ENCODE measurements around the gene KCNK7.
A peak's percentile ranks its signal among the peaks of the same experiment; 100 is the strongest.

The KCNK7 gene

DNA sequence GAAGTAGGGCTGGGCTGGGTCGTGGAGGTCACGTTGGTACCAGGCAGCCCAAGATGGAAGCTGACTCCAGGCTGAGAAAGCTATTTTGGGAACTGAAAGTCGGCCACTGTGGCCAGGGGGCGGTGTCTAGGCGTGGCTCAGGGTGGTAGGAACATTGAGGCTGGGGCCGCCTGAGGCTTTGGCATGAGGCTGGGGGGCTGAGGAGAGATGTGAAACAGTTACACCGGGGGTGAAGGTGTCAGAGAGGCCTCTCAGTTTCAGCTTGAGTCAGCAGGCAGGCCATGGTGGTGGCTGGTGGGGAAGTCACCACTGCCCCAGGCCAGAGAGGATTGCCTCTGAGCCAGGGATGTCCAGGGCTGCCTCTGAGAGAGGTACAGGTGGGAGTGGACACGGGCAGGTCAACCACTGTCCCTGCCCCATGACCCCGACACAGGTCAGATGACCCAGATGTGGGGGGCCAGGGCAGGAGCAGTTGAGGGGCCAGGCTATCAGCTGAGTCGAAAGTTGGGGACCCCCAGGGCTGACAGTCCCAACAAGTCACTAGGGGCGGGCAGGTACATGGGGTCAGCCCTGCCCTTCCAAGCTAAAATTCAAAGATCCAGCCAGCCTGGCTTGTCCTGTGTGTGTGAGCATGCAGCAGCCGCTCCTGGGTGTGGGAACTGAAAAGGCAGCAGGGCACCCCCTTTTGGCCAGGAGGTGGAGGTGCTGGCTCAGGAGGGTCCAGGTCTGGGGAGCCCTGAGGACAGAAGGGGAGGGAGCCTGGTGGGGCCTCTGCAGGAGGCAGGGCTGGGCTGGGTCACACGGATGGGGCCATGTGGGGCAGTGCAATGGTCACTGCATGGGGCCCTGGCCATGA is 7.2 kb downstream of the KCNK7 start:
- no peak for DNase-seq (ENCODE audit: low read depth in 2 of 2)

DNA sequence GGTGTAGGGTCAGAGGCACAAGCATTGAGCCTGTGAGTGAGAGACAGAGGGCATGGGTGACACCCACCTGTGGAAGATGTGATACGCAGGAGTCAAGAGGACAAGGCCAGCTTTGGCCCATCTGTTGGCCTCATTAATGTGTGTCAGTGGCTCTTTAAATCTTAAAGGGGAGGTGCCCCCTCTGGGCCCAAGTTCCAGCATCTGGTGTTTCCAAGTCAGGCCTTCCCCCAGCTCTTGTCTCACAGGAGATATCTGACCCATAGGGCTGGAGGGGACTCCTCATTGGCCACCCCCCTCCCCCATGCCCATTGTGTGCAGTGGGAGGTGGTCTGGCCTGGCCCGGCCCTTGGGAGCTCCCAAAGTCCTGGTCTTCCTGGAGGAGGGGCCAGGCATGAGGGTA is 8.9 kb downstream of the KCNK7 start:
- no peak for DNase-seq (ENCODE audit: low read depth in 2 of 2)

DNA sequence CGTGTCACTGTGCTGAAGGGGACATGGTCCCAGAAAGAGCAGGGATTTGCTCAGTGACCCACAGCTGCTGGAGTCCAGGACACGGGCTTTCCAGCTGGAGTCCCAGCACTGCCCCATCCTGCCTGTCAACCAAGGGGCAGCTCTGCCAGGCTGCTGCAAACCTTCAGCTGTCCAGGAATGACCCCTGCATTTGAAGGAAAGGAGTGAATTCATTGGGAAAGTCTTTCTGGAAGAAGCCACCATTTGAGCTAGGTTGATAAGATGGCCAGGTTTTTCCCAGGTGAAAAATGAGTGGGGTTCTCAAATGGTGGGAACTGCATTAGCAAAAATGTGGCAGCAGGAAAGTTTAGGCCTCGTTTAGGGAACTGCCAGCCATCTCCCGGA is 9.4 kb downstream of the KCNK7 start:
- no peak for DNase-seq (ENCODE audit: low read depth in 2 of 2)

DNA sequence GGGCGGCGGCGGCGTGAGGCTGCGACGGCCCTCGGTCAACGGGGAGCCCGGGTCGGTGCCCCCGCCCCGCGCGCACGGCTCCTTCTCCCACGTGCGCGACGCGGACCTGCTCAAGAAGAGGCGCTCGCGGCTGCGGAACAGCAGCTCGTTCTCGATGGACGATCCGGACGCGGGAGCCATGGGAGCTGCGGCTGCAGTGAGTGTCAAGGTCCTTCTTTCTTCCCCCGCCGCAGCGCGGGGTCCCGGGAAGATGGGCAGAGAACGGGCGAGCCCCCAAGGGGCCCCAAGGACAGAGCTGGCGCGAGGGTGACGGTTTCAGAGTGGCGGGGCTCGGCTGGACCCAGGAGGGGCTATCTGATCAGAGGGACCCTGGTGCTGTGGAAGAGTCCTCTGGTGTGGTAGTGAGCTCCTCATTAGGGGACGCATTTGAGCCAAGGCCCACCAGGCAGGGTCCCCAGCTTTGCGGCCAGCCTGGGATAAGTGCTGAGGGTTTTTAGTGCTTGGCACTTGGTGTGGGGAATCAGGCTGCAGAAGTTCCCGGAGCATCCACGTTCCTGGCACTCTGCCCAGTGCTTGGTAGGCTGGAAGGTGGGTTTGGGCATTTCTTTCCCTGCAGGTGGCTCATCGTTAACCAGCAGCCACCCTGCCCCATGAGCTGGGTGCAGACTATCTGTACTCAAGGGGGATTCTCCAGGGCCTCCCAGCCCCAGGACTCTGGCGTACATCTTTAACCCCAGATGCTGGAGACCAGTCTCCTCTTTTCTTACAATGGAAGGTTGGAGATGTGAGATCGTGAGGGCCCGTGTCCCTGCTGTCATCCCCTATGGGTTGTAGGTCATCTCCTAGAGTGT is 10.0 kb downstream of the KCNK7 start:
- DNase-seq (ENCODE audit: low read depth in 2 of 2), result no peak

DNA sequence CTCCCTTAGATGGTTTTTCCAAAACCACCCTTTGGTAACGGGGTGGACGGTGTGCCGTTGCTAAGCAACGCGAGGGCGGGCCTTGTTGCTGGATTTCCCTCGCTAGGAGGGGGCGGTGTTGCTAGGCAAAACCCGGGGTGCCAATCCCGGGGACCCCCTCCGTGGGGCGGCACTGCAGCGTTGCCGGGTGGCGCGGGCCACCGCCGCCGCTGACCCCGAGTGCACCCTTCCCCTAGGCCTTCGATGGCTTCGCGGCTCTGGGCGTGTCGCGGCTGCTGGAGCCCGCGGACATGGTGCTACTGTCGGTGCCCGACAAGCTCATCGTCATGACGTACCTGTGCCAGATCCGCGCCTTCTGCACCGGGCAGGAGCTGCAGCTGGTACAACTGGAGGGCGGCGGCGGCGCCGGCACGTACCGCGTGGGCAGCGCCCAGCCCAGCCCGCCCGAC is 10.9 kb downstream of the KCNK7 start:
- DNase-seq (ENCODE audit: low read depth in 2 of 2), result no peak

DNA sequence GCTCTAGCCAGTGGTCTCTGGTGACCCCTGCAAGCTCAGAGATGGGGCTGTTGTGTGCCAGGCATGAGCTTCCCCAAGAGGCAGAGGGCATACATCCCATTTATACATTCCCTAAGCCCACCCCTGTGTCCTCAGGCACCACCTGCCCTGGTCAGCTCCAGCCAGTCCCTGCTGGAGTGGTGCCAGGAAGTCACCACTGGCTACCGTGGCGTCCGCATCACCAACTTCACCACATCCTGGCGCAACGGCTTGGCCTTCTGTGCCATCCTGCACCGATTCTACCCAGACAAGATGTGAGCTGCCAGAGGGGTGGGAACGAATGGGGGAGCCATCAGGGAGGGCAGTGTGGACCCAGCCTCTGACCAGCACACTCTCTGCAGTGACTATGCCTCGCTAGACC is 11.5 kb downstream of the KCNK7 start:
- no peak for DNase-seq (ENCODE audit: low read depth in 2 of 2)

DNA sequence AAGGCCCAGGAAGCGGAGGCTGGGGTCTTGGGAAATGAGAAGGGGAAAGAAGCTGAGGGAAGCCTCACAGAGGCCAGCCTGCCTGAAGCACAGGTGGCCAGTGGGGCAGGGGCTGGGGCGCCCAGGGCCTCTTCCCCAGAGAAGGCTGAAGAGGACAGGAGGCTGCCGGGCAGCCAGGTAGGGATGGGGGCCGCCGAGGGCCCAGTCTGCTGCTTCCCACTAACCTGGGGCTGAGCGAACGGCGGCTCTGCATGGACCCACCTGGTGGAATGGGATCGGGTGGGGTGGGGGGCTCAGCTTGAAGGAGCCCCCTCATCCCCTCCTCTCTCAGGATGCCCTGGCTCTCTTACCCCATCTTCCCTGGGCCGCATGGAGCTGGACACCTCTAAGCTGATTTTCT is 12.0 kb downstream of the KCNK7 start:
- DNase-seq (ENCODE audit: low read depth in 2 of 2), result no peak

DNA sequence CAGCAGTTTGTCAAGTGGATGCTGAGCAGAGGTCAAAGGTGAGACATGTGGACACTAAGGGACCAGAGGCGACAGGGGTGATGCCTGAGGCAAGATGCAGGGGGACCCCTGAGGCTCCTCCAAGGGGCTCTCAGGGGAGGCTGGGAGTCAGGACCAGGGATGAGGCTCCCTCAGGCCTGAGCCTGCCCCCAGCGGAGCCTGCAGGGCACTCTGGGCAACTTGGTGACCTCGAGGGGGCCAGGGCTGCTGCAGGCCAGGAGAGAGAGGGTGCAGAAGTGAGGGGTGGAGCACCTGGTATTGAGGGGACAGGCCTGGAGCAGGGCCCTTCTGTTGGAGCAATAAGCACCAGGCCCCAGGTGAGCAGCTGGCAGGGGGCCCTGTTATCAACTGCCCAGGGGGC is 13.7 kb downstream of the KCNK7 start:
- no peak for DNase-seq (ENCODE audit: low read depth in 2 of 2)

DNA sequence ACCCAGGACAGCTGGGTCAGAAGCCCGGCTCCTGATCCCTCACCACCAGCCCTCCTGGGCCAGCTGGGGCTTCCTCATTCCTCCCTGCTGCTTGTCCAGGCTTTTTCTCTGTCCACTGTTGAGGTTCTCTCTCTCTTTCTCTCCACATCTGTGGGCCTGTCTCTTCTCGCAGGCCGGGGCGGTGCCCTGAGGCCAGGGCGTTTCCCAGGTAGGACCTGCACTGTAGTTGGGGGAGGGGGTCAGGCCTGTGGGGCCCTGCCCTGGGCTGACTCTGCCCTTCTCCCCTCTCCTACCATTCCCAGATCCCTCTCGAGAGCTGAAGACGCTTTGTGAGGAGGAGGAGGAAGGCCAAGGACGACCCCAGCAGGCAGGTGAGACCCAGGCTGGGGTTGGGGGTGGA is 14.8 kb downstream of the KCNK7 start:
- DNase-seq (ENCODE audit: low read depth in 2 of 2), result no peak

DNA sequence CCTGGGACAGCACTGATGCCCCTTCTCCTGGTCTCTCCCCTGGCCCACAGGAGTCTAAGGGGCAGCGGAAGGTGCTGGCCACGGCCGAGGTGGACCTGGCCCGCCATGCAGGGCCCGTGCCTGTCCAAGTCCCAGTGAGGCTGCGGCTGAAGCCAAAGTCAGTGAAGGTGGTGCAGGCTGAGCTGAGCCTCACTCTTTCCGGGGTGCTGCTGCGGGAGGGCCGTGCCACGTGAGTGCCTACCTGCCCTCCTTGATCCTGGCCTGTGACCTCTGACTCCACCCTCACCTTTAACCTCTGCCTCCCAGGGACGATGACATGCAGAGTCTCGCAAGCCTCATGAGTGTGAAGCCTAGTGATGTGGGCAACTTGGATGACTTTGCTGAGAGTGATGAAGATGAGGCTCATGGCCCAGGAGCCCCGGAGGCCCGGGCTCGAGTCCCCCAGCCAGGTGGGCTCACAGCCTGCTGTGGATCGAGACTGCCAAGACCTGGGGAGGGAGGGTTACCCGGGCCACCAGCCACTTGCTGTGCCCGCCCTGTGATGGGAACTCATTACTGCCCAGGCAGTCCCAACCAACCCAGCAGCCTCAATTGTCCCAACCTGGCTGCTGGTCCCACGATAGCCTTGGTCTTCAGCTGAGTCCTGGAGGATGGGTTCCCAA is 15.4 kb downstream of the KCNK7 start:
- DNase-seq (ENCODE audit: low read depth in 2 of 2), result no peak

DNA sequence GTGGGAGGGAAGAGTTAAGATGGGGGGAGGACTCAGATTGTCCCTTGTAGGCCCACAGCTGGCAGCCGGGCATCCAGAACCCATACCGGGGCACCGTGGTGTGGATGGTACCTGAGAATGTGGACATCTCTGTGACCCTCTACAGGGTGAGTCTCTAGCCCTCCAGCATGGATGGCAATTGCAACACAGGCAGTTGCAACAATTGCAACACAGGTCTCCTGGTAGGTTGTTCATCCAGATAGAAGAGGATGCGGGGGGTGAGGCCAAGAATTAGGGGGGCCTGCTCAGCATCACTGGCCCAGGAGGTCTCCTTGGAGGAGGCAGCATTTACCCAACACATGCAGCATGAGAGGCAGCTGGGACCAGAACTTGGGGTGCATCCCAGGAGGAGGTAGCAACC is 16.3 kb downstream of the KCNK7 start:
- no peak for DNase-seq (ENCODE audit: low read depth in 2 of 2)

DNA sequence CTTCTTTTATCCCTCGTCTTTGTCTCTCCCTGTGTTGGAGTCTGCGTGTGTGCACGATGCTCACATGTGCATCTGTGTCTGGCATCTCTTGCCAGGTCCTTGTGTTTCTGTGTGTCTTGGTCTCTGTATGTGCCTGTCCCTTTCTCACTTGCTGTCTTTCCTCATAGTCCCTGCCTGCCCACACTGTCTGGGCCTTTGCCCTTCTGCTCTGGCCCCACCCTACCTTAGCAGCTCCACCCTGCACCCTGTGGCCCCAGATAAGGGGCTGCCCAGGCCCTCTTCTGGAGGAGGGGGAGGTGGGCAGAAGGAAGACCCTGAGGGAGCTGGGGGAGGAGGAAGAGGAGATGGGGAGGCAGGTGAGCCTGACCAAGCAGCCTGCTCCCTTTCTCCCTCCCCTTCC is 16.9 kb downstream of the KCNK7 start:
- no peak for DNase-seq (ENCODE audit: low read depth in 2 of 2)

DNA sequence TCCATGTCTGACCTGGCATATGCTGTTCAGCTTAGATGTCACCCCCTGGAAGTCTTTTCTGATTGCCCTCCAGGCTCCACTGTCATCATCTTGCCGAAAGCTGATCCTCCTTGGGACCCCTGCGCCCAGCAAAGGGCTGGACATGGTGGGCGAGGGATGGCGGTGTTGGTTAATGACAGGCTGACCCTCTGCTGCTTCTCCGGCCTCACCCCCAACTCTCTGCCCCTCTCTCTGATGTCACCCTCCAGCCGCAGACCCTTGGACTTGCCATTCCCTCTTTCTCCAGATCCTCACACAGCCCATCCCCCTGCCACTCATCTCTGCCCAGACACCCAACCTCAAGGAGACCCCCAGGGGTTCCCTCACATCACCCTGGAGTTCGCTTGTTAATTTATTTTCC is 17.5 kb downstream of the KCNK7 start:
- DNase-seq (ENCODE audit: low read depth in 2 of 2), result no peak

DNA sequence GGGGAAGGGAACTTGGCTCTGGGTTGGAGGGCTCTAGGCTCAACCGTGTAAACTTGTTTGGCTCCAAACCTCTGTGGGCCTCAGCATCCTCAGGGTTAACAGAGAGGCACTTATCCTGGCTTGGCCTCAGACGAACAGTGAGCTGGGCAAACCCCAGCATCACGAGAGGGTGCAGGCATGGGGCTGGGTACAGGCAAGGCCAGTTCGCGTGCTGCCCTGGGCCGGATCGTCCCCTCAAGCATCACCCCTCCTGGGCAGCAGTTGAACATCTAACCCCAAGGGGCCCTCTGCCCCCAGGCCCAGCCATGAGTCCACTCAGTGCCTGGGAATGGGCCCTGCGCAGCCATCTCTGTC is 17.9 kb downstream of the KCNK7 start:
- DNase-seq (ENCODE audit: low read depth in 2 of 2), result no peak

DNA sequence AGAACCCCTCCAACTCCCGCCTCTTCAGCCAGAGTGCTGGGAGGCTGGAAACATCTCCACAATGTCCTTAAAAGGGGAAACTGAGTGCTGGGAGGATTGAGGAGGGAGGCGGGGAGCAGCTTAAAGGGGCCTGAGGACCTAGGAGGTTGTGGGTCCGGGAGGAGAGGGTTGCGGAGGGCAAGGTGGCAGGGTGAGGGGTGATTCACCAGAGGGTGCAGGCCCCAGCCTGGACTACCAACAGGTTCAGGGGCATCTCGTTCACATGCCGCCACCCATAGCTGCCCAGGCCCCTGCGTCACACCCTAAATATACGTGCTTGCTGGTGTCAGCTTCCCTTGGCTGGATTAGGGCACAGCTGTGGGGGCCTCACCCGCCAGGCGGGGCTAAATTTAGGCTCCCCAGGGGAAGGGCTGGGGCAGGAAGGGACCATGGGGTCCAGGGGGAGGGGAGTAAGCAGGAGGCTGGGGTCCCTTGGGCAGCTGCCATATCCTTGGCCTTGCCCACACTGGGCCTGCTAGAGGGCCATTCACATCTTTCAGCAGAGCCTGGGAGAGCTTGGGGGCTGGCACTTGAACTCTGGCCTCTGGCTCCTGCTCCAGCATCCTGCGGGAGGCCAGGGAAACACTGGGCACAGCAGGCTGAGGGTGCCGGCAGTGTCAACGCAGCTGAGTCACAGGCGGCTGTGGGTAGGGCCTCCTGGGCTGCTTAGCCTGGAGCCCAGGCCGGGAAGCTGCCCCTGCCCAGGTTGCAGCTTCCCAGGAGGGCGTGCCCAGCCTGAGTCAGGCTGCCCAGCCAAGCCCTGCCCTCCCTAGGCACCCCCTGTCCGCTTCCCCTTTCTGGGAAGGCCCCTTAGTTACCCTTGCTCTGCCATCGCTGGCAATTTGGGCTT is 18.5 kb downstream of the KCNK7 start:
- DNase-seq (ENCODE audit: low read depth in 2 of 2), result no peak

DNA sequence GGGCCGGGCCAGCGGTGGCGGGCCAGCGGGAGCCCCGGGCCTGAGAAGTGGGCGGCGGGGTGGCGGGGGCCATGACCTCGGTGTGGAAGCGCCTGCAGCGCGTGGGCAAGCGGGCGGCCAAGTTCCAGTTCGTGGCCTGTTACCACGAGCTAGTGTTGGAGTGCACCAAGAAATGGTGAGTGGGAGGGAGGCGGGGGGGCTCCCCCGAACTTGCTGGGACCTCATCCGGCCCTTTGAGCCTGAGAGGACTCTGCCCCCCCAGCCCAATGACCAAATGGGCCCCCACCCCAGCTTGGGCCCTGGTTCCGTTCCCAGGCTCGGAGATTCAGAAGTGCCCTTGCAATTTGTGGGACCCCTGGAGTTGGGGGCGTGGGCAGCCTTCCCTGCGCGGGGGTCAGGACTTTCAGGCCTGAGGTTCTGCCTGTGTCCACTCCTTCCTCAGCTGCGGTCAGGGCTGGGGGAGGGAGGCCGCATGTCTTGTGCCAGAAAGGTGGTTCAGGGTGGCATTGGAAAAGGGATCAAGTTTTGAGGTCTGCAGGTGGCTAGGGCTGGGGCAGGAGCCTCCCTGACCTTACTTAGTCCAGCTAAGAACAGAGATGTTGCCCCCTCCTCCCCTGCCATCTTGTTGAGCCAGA is 19.3 kb downstream of the KCNK7 start:
- DNase-seq (ENCODE audit: low read depth in 2 of 2), result no peak

DNA sequence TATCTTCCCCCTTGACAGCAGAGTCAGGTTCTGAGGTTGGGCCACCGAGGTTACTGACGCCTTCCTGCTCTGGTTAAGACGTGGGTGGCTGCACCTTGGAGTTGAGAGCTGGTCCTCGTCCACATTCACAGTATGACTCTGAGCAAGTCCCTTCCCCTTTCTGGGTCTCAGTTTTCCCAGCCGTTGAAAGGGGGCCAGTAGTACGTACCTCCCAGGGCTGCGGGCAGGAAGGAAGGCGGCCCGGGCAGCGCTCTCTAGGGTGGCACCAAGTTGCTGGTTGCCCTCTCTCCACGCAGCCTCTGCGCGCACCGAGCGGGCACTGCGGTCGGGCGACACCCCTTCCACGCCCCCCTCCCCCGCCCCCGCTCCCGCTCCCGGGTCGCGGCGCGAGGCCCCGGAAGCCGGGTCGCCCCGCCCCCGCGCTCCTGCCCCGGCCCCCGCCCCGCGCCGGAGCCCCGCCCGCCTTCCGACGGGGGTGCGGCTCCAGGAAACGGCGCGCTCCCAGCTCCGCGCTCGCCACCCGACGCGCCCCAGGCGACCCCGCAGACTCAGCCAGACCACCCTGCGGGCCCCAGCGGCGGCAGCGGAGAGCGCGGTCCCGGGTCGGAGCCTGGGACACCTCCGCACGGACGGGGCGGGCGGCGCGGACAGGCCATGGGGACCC is 19.9 kb downstream of the KCNK7 start, which contains the start of gene EHBP1L1:
EHBP1L1 (plus strand) TSS at position 486 of the 664 bp plus-strand sequence. CDS start 250 bp downstream, outside the sequence.
- no peak for DNase-seq (ENCODE audit: low read depth in 2 of 2)

DNA sequence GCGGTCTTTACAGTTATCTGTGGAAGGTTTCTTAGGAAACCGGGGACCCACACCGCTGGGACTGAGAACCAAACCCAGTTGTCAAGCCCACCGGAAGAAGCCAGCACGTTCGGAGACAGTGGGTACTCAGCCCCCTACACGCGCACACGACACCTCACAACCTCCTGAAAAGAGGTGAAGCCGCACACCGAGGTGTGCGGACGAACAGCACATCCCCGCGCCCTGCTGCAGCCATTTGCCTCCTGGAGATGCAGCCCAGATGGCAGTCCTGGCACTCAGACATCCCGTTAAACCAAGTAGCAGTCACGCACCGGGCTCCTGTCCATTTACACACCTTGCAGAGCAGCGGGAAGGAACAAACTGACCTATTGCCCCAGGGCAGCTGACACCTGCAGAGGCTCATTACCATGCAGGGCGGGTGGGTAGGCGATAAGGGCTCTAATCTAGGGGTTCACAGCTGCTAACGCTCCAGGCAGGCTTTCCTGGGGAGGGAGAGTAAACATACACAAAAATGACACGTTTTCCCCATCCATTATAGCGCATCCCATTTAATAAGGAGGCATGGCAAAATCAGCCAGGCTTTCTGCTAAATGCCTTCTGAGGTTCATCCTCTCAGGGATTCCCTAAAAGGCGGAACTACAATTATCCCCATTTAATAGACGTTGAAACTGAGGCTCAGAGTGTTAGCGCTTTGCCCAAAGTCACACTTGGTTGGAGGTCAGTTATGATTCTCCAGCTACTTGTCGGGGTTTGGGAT is 20.6 kb downstream of the KCNK7 start:
- no peak for DNase-seq (ENCODE audit: low read depth in 2 of 2)

DNA sequence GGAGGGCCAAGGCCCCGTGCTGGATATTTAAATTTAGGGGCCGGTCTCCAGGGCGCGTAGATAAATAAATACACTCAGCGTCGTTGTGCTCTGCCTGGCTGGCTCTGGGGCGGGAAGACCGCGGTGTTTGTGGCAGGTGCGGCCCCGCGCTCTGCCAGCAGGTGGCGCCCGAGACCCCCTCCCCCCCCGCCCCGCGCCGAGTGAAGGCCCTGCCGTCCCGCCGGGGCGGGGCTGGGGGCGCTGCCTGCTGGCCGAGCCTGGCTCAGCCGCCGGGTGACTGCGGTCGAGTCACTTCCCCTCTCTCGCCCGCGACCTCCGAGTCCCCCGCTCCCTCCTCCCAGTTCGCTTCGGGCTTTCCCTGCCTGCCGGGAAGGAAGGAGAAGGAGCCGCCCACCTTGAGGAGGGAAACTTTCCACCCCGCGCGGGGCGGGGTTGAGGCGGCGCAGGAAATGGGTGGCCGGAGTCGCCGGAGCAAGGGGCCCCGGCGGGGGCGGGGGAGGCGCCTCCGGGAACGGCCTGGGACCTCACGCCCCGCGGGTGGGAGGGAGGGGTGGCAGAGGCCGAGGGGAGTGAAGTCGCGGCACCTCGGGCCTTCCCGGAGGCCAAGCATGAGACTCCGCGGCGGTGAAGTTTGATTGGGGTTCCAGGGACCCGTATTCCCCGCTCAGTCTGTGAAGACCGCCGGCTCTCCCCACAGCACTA is 21.3 kb downstream of the KCNK7 start:
- DNase-seq (ENCODE audit: low read depth in 2 of 2), result peak; percentile 76 to 78

Measured in fibroblast of skin of left quadriceps (primary cell).